ENCODE measurements around the gene ENC1. TPM values are rescaled to one million over a fixed set of nuclear protein-coding genes. Genes with fewer than 3 reads are reported as not detected.

Gene ENC1
- total RNA-seq, 2 experiments from 2014 or later: 12.1 to 25.9 TPM

DNA sequence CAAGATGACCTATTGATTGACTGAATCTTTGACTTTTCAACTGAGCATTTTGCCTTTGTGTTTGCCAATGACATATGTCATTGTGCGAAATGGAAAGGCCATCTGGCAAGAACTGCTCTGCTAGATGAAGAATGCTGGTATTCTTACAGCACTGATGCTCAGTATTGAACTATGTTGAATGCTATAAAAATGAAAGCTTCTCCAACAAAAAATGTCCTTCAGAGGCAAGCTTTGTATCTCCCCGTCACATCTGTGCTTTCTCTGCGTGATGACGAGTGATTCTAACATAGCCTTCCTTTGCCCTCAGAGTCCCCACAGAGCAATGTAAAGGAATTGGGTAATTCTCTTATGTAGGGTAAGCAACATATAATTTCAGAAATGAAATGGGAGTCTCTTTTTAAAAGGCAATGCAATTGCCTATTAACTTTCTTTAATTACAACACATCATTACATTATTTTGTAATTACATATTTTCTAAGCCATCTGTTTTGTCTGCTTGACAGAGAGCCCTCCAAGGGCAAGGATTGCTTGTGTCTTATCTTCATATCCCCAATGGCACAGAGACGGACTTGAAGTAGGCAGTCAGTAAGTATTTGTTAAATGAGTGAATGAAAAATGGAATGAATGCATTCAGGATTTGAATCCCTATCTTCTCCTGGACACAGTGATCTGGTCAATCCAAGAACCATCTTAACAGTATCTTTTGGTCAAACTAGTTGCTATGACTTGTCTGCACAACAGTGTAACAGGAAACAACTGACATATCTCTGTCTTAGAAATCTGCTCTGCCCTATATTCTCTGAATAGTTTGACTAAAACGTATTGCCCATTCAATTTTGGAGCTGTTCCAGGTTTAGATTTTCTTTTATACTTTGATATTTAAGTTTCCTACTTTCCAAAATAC lies 46.1 kb downstream of the ENC1 start:
- no peak overlapping the region for H2AFZ ChIP-seq (ENCODE audit: low read length)
- DNase-seq (ENCODE audit: low spot score): no peak
- no peak overlapping the region for H3K4me2 ChIP-seq (ENCODE audit: low read length)
- no peak overlapping the region for H3K4me3 ChIP-seq (ENCODE audit: low read depth, low read length, poor library complexity, severe bottlenecking)
- H3K4me1 ChIP-seq (ENCODE audit: insufficient read depth, low read length, poor library complexity, severe bottlenecking): no peaks in the 10 kb centered on the region
- H3K9me2 ChIP-seq (ENCODE audit: insufficient read depth, low read length): no peaks in the 10 kb centered on the region
- no peaks in the 10 kb centered on the region for H3K79me2 ChIP-seq (ENCODE audit: insufficient read depth, low read depth, low read length)
- H3K9me3 ChIP-seq (ENCODE audit: low read length): no peaks in the 10 kb centered on the region
- H3K27ac ChIP-seq (ENCODE audit: low read depth, low read length, poor library complexity, severe bottlenecking): no peak overlapping the region
- ChIA-PET POLR2A (interaction anchor here (0.5 to 0.6 kb wide), 2 partner anchors 13 to 53 kb away, joined by 4 to 6 read pairs; no protein-coding TSS in a partner anchor), CTCF (ENCODE audit: unreplicated experiment) (no interaction called here)
- intact Hi-C loops (cut with micrococcal nuclease; ENCODE audit: unreplicated experiment): no loop called here
- no TSS peak for BruUV-seq (replicated peaks)
- TF ChIP-seq CTCF (conservative IDR thresholded peaks at IDR 0.05; ENCODE audit: low read length): no peak
- TF ChIP-seq EZH2phosphoT487 (IDR thresholded peaks at IDR 0.05; ENCODE audit: borderline replicate concordance, low read depth, low read length): no peak
- H3K36me3 ChIP-seq (ENCODE audit: insufficient read depth, low read length): no peaks in the 10 kb centered on the region
- H4K20me1 ChIP-seq (ENCODE audit: insufficient read depth, low read length): no peaks in the 10 kb centered on the region

- ChIA-PET POLR2A (no interaction called here), CTCF (ENCODE audit: unreplicated experiment) (no interaction called here)
- no peak overlapping the region for H3K4me3 ChIP-seq (ENCODE audit: low read depth, low read length, poor library complexity, severe bottlenecking)
- no peaks in the 10 kb centered on the region for H3K79me2 ChIP-seq (ENCODE audit: insufficient read depth, low read depth, low read length)
- TF ChIP-seq CTCF (conservative IDR thresholded peaks at IDR 0.05; ENCODE audit: low read length): no peak
- no peak for TF ChIP-seq EZH2phosphoT487 (IDR thresholded peaks at IDR 0.05; ENCODE audit: borderline replicate concordance, low read depth, low read length)
- H3K36me3 ChIP-seq (ENCODE audit: insufficient read depth, low read length): no peaks in the 10 kb centered on the region
- intact Hi-C loops (cut with micrococcal nuclease; ENCODE audit: unreplicated experiment): no loop called here
- no peaks in the 10 kb centered on the region for H3K4me1 ChIP-seq (ENCODE audit: insufficient read depth, low read length, poor library complexity, severe bottlenecking)
- H2AFZ ChIP-seq (ENCODE audit: low read length): no peak overlapping the region
- H3K27ac ChIP-seq (ENCODE audit: low read depth, low read length, poor library complexity, severe bottlenecking): no peak overlapping the region
- no TSS peak for BruUV-seq (replicated peaks)
- H3K4me2 ChIP-seq (ENCODE audit: low read length): no peak overlapping the region
- no peaks in the 10 kb centered on the region for H3K9me3 ChIP-seq (ENCODE audit: low read length)
- H3K9me2 ChIP-seq (ENCODE audit: insufficient read depth, low read length): no peaks in the 10 kb centered on the region
- no peaks in the 10 kb centered on the region for H4K20me1 ChIP-seq (ENCODE audit: insufficient read depth, low read length)
- DNase-seq (ENCODE audit: low spot score): no peak
Measured at GRCh38 chr5:74589204-74590056, 51.1 kb downstream of the ENC1 start.
